GM23338 (cell line): ENCODE results near the gene WDR74.

Experiments used
- CTCF ChIP-seq, 2 experiments: fragments of 200-600 bp in 1 of 2; sonication (generic) in 1 of 2; conservative IDR thresholded peaks; 2 replicates each; pipeline versions ENCODE4 v1.5.1 to v1.6.1; 2016 to 2017; ENCODE audit warnings: antibody characterized with exemption in 2 of 2, low read depth in 2 of 2, mild to moderate bottlenecking in 2 of 2, moderate library complexity in 1 of 2
- EZH2 ChIP-seq: fragments of 200-600 bp; sonication (generic); IDR thresholded peaks from one replicate; pipeline ENCODE4 v1.8.0; 2017; ENCODE audit warnings: antibody characterized with exemption, mild to moderate bottlenecking, low read depth; ENCODE audit not compliant: unreplicated experiment
- JUNB ChIP-seq: IDR thresholded peaks from one replicate; pipeline ENCODE4 v1.6.1; 2016; ENCODE audit warnings: antibody characterized with exemption; ENCODE audit not compliant: unreplicated experiment
- POLR2AphosphoS5 ChIP-seq: IDR thresholded peaks from 2 replicates; pipeline ENCODE4 v1.6.1; 2016; ENCODE audit warnings: antibody characterized with exemption, low read depth
- ZNF114 ChIP-seq: fragments of 250-450 bp; sonication (Bioruptor Pico); IDR thresholded peaks from 2 replicates; pipeline ENCODE4 v1.5.0; 2020; ENCODE audit warnings: mild to moderate bottlenecking, moderate library complexity

GRCh38 chr11:62852523-62853188 is 13.3 kb upstream of the WDR74 start:
- TF ChIP-seq JUNB (no peak), CTCF (conservative IDR thresholded peaks at IDR 0.05; ENCODE audit: low read depth in 2 of 2) (no peak), ZNF114 (CRISPR knock-in tag) (no peak), POLR2AphosphoS5 (no peak), EZH2 (no peak)
